Gastroesophageal sphincter (tissue), 3 donors: Measurements from ENCODE around the gene PREB.

ENCODE experiments used
- CTCF ChIP-seq, 4 experiments: fragments of 200-600 bp in 2 of 4; fragments of 450-650 bp in 2 of 4; sonication (generic) in 1 of 4; IDR thresholded peaks; one replicate each; pipeline ENCODE4 v1.5.1; 2017 to 2019; ENCODE audit warnings: antibody characterized with exemption in 4 of 4, mild to moderate bottlenecking in 2 of 4, moderate library complexity in 2 of 4
- EP300 ChIP-seq: sonication (generic); formaldehyde crosslinking; IDR thresholded peaks from one replicate; pipeline ENCODE4 v1.6.1; 2017; ENCODE audit warnings: antibody characterized with exemption, mild to moderate bottlenecking
- POLR2AphosphoS5 ChIP-seq: sonication (generic); formaldehyde crosslinking; IDR thresholded peaks from one replicate; pipeline ENCODE4 v1.6.1; 2017; ENCODE audit warnings: antibody characterized with exemption

GRCh38 chr2:27160191-27160590, 25.8 kb upstream of the PREB start:
- no peak for TF ChIP-seq EP300
- TF ChIP-seq CTCF (IDR thresholded peaks at IDR 0.05): no peak
- TF ChIP-seq POLR2AphosphoS5: no peak
